Measurements from ENCODE around the gene CHTOP.

Gene CHTOP

GRCh38 chr1:153679337-153680119 lies 45.7 kb downstream of the CHTOP start:
- no peak overlapping the region for H3K27ac ChIP-seq

GRCh38 chr1:153680120-153680403 lies 46.2 kb downstream of the CHTOP start:
- DNase-seq (ENCODE audit: low read depth, low spot score), result no peak
- no peak overlapping the region for H3K27ac ChIP-seq

More at GRCh38 chr1:153679337-153680119, 45.7 kb downstream of the CHTOP start:
- DNase-seq (ENCODE audit: low read depth, low spot score), result no peak

- H3K27ac ChIP-seq, result no peak overlapping the region
- no peak for DNase-seq (ENCODE audit: low read depth, low spot score)
Observed at GRCh38 chr1:153682730-153683129, 48.9 kb downstream of the CHTOP start.

GRCh38 chr1:153683854-153684253 lies 50.0 kb downstream of the CHTOP start:
- H3K27ac ChIP-seq, result no peak overlapping the region
- no peak for DNase-seq (ENCODE audit: low read depth, low spot score)

- no peak for DNase-seq (ENCODE audit: low read depth, low spot score)
Observed at GRCh38 chr1:153684892-153685291, 51.0 kb downstream of the CHTOP start.

GRCh38 chr1:153685544-153686340 lies 51.9 kb downstream of the CHTOP start:
- H3K27ac ChIP-seq, result no peak overlapping the region
- DNase-seq (ENCODE audit: low read depth, low spot score), result no peak

More at GRCh38 chr1:153684892-153685291, 51.0 kb downstream of the CHTOP start:
- no peak overlapping the region for H3K27ac ChIP-seq

- DNase-seq (ENCODE audit: low read depth, low spot score), result no peak
- H3K27ac ChIP-seq, result no peak overlapping the region
Observed at GRCh38 chr1:153687346-153688125, 53.7 kb downstream of the CHTOP start.

GRCh38 chr1:153688276-153688675 lies 54.4 kb downstream of the CHTOP start:
- H3K27ac ChIP-seq, result no peak overlapping the region
- no peak for DNase-seq (ENCODE audit: low read depth, low spot score)

- no peak for DNase-seq (ENCODE audit: low read depth, low spot score)
Observed at GRCh38 chr1:153688736-153689328, 55.0 kb downstream of the CHTOP start.

GRCh38 chr1:153693466-153693865 lies 59.6 kb downstream of the CHTOP start:
- H3K27ac ChIP-seq, result no peak overlapping the region
- DNase-seq (ENCODE audit: low read depth, low spot score), result no peak

More at GRCh38 chr1:153688736-153689328, 55.0 kb downstream of the CHTOP start:
- H3K27ac ChIP-seq, result no peak overlapping the region
